IPS DF 19.7 (cell line): ENCODE data around the gene HOXD4.

Source experiments
- DNase-seq: peaks from one replicate; pipeline ENCODE4 v3.0.0-alpha.2; 2013; ENCODE audit warnings: low read depth, low spot score

Gene HOXD4

GRCh38 chr2:176187899-176188773, 36.8 kb downstream of the HOXD4 start, which contains the start of gene HOXD1:
Gene HOXD1 (plus strand): TSS chr2:176188668. CDS start chr2:176188802, 134 bp downstream.
- DNase-seq = no peak

DNA sequence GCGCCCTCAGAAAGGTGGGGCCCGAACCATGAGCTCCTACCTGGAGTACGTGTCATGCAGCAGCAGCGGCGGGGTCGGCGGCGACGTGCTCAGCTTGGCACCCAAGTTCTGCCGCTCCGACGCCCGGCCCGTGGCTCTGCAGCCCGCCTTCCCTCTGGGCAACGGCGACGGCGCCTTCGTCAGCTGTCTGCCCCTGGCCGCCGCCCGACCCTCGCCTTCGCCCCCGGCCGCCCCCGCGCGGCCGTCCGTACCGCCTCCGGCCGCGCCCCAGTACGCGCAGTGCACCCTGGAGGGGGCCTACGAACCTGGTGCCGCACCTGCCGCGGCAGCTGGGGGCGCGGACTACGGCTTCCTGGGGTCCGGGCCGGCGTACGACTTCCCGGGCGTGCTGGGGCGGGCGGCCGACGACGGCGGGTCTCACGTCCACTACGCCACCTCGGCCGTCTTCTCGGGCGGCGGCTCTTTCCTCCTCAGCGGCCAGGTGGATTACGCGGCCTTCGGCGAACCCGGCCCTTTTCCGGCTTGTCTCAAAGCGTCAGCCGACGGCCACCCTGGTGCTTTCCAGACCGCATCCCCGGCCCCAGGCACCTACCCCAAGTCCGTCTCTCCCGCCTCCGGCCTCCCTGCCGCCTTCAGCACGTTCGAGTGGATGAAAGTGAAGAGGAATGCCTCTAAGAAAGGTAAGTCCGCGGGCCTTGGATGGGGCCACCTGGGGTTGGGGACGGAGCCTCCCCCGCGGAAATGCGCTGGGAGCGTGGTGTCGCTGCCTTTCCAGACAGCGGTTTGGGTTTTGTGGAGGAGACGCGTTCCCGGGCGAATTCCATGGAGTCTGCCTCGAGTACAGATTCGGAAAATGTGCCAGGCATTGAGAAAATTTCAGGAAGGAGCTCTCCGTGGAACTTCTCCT, 37.7 kb downstream of the HOXD4 start:
- no peak for DNase-seq

DNA sequence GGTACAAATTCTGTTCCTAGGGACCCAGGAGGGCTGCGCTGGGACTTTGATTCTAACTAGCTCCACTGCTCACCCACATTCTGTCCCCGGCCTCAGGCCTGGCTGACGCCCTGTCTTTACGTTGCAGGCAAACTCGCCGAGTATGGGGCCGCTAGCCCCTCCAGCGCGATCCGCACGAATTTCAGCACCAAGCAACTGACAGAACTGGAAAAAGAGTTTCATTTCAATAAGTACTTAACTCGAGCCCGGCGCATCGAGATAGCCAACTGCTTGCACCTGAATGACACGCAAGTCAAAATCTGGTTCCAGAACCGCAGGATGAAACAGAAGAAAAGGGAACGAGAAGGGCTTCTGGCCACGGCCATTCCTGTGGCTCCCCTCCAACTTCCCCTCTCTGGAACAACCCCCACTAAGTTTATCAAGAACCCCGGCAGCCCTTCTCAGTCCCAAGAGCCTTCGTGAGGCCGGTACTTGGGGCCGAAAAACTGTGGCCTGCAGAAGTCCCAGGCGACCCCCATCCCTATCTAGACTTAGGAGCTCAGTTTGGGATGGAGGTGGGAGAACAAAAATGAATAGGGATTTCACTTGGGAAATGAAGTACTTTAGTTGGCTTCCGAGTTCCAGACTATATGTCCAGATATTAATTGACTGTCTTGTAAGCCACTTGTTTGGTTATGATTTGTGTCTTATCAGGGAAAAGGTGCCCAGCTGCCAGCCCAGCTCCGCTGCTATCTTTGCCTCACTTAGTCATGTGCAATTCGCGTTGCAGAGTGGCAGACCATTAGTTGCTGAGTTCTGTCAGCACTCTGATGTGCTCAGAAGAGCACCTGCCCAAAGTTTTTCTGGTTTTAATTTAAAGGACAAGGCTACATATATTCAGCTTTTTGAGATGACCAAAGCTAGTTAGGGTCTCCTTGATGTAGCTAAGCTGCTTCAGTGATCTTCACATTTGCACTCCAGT, 38.6 kb downstream of the HOXD4 start:
- no peak for DNase-seq

DNA sequence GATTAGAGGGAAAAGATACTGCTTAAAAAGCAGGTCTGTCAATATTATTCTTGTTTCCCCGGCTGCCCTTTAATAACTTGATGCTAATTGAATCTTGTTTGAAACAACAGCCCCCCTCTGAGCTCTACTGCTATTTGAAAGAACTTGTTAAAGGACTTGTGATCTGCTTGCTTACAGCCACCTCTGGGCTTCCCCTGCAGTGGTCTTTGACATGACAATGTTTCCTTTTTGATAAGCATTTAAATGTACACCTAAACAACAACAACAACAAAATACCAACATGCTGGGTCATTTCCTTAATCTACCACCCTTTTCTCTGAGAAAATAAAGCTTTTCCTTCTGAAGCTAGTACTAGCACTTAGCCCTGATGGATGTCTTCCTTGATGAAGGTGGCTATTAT, 41.0 kb downstream of the HOXD4 start:
- no peak for DNase-seq

DNA sequence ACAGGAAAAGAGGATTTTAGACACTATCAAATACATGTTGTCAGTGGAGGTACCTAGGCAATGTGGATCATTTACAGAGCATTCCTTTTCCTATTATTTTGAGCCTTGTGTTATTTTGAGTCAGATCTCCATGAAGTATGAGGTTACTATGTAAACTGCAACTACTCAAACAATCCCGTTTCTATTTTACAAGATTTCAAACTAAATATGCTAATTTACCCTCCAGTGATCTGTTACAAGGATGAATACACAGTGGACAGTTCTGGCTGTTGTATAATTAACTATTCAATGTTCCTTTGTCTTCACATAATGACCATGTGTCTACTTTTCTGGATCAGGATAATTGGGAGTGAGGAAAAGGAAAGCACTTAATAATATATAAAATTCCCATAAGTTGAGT, 41.7 kb downstream of the HOXD4 start:
- DNase-seq = no peak

DNA sequence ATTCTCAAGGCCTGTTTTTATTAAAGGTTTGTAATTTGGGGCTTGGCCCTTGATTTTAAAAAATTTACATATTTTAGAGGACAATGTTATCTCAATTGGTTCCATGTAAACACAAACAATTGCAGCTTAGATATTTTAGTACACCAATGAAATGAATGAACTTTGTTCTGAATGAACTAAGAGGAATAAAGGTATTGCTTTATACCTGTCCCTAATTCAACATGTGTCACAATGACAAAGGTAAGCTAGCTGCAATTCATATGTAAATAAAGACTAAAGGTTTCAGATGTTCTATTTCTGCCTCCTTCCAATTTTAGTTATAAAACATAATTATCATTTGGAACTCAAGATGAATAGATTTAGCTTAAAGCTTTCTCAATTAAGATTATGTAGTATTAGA, 48.6 kb downstream of the HOXD4 start:
- no peak for DNase-seq

- no peak for DNase-seq
Measured at GRCh38 chr2:176200971-176201370, 49.6 kb downstream of the HOXD4 start.

DNA sequence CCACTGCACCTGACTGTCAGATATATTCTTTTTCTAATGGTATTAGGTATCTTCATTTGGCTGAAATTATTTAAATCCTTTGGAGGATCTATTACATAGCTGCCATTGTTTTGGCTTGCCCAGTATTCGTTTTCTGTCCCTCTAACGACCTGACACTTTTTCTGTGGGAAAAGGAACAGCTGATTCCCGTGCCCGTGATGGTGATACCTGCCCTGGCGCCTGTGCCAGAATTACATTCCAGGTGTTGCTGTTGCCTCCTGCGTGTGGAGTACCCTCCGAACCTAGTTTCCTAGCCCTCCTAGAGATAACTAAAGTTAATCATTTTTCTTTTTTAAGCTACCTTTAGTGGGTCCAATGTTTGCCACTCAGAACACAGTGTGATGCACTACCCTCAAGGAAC, 51.1 kb downstream of the HOXD4 start:
- DNase-seq = no peak
